ENCODE measurements around the gene OMP.
"Not testable (repeated sequence)": the region's sequence is repeated elsewhere in the genome, so short reads cannot be mapped to it uniquely, and the experiment has no call there.

OMP gene, protein sequence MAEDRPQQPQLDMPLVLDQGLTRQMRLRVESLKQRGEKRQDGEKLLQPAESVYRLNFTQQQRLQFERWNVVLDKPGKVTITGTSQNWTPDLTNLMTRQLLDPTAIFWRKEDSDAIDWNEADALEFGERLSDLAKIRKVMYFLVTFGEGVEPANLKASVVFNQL

DNA sequence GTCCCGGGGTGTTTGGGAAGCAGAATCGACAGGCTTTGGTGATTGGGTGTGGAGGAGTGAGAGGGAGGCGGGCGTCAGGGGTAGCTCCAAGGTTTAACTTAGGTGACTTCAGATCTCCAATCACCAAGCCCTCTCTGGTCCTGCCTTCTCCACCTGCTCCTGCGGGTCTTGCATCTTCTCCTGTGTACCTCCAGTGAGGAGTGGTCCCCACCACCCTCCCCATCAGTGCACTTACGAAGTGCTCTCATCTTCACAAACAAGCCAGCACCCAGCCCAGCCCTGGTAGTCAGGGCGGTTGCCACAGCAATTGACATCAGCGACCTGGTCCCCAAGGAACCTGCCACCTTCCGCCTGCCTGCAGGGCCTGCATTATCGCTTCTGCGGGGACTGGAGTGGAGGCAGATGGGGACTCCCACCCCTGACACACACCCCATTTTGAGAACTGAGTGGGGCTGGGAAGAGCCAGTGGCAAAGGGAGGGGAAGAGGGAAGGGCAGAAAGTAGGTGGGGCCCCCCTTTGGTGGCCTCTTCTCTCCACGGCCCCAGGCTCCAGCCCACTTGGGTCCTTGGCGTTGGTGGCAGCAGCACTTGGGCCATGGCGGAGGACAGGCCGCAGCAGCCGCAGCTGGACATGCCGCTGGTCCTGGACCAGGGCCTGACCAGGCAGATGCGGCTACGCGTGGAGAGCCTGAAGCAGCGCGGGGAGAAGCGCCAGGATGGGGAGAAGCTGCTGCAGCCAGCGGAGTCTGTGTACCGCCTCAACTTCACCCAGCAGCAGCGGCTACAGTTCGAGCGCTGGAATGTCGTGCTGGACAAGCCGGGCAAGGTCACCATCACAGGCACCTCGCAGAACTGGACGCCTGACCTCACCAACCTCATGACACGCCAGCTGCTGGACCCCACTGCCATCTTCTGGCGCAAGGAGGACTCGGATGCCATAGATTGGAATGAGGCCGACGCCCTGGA lies at the start of gene OMP:
Gene OMP, plus strand, starts transcription at position 595 of the 965 bp plus-strand sequence. Its CDS starts 0 bp downstream, at position 595.
- DNase-seq, result no peak
- in situ Hi-C loops (cut with MboI; ENCODE audit: low pct_unique_long_range_greater_than_20kb, low sequenced_read_pairs), result no loop called here

DNA sequence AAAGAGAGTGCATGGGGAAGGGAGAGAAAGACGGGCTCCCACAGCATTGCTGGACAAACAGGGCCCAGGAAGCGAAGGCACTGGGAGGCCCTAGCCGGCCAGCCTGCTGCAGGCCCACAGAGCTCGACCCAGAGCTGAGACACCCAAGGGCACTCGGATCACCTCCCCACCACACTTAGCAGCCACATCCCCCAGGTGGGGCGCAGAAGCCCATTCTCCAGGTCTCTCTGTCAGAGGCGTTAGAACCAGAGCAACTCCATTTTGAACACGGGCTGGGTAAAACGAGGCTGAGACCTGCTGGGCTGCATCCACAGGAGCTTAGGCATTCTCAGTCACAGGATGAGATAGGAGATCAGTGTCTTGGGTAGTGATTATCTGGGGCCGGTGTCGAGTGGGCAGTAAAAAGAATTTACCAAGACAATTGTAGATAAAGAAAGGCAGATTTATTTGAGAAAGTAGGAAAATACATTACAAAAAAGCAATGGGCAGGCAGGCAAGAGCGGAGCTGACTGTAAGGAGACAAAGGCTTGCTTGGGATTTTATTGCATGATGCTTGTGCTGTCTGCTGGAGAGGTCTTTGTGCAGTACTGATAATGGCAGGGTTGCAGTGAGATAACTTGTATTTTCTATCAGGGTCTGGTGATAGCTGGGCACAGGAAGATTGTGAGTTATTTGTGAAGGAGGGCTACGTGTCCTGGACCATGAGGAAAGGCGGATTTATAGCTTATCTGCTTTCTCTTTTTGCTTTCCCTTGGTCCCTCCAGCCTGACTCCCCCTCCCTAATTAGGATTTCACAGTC lies 49.2 kb upstream of the OMP start:
- in situ Hi-C loops (cut with MboI; ENCODE audit: low pct_unique_long_range_greater_than_20kb, low sequenced_read_pairs), result no loop called here
- no peak for DNase-seq

DNA sequence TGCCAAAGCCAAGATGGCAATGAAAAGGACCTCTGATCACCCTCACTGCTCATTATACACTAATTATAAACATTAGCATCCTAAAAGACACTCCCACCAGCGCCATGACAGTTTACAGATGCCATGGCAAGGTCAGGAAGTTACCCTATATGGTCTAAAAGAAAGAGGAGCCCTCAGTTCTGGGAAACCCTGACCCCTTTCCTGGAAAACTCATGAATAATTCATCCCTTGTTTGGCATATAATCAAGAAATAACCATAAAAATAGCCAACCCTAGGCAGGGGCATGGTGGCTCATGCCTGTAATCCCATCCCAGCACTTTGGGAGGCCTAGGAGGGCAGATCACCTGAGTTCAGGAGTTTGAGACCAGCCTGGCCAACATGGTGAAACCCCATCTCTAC lies 48.6 kb upstream of the OMP start:
- no peak for DNase-seq
- in situ Hi-C loops (cut with MboI; ENCODE audit: low pct_unique_long_range_greater_than_20kb, low sequenced_read_pairs), result no loop called here

DNA sequence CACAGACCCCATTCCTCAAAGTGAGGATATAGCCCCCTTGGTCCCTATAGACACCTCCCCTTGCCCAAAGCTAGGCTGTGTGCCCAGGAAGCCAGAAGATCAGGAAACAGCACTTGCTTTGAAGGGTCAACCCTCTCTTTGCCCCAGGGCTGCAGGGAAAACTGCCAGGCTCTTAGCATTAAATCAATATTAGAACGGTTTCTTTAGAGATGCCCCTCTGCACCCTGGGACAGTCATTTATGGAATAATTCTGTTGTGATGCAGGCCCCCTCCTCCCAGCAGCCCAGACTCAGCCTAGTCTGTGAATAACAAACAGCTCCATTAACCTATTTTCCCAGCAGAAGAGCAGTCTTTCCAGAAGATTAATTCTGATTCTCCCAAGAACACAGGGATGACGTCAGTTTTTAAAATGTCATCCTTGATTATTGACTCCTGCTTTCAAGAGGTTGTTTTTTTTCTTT lies 47.5 kb upstream of the OMP start:
- in situ Hi-C loops (cut with MboI; ENCODE audit: low pct_unique_long_range_greater_than_20kb, low sequenced_read_pairs), result no loop called here

DNA sequence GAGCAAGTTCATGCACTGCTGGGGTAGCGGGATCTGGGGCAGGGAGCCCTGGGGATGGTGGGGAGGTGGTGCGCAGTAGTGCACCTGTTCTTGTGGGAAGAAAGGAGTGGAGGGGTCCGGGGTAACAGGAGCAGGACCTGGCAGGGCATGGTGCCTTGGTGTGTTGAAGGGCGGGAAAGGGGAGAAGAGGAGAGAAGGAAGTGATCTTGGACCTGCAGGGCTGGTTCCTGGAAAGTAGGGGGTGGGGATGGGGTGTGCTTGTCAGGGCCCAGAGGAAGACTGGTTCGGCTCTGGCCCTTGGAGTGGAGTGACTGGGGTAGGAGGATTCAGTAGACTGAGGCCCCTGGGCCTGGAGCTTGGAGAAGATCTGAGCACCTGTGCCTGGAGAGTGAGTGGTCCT lies 46.7 kb upstream of the OMP start:
- no peak for DNase-seq
- in situ Hi-C loops (cut with MboI; ENCODE audit: low pct_unique_long_range_greater_than_20kb, low sequenced_read_pairs), result no loop called here

More for the DNA sequence above, 47.5 kb upstream of the OMP start:
- DNase-seq, result no peak

DNA sequence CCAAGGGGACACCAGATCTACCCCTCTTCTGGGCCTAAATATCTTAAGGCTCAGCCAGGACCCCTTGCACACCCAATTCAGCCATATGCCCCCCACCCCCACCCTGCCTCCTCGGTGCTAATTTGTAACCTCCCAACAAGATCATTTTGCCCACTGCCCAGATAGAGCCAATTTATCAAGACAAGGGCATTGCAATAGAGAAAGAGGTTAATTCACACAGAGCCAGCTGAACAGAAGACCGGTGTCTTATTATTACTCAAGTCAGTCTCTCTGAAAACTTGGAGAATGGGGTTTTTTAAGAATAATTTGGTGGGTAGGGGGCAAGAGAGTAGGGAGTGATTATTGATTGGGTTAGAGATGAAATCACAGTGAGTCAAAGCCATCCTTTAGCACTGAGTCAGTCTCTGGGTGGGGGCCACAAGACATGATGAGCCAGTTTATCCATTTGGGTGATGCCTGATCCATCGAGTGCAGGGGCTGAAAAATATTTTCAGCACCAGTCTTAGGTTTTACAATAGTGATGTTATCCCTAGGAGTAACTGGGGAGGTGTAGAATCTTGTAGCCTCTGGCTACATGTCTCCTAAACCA lies 45.7 kb upstream of the OMP start:
- DNase-seq, result no peak
- in situ Hi-C loops (cut with MboI; ENCODE audit: low pct_unique_long_range_greater_than_20kb, low sequenced_read_pairs), result no loop called here

DNA sequence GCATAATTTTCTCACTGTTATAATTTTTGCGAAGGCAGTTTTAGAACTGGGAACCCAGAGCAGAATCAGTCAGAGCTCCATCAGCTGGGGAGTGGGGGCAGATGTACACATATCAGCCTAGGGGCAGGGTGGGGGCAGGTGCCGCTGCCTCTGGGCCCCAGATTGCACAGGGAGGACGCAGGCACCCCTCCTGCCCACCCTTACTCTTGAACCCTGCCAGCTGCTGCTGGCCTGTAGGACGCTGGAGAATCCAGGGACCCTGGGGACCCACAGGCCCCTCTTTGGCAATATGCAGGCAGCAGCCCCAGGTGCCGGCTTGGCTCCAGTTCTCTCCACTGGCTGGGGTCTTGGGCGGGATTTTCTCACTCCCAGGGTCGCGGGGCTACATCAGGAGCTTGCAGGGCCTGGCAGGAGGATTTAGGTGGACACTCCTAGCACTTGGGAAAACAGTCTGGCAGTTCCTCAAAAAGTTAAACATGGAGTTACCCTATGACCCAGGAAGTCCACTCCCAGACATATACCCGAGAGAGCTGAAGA lies 44.6 kb upstream of the OMP start:
- no peak for DNase-seq
- in situ Hi-C loops (cut with MboI; ENCODE audit: low pct_unique_long_range_greater_than_20kb, low sequenced_read_pairs), result no loop called here

DNA sequence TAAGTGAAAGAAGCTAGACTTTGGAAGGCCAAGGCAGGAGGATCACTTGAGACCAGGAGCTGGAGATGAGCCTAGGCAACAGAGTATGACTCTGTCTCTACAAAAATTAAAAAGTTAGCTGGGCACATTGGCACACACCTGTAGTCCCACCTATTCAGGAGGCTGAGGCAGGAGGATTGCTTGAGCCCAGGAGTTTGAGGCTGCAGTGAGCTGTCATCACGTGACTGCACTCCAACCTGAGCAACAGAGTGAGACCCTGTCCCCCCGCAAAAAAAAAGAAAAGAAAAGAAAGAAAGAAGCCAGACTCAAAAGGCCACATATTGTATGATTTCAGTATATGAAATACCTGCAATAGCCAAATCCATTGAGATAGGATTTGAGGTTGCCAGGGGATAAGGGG lies 43.7 kb upstream of the OMP start:
- no peak for DNase-seq
- in situ Hi-C loops (cut with MboI; ENCODE audit: low pct_unique_long_range_greater_than_20kb, low sequenced_read_pairs), result no loop called here

DNA sequence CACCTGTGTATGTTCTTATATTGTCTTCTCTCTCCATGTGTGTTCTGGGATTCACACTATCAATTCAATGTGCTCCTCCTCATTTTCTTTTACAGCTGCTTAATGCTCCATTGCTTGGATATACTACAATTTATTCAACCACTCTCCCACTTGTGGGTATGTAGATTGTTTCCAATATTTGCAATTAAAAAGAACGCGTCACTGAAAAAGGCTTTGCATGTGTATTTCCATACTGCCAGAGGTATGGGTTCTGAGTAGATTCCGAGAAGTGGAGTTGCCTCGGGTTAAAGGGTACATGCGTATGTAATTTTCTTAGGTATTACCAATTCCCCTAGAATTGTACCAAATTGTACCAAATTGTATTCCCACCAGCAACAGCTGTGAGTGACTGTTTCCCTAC lies 42.8 kb upstream of the OMP start:
- DNase-seq, result no peak
- in situ Hi-C loops (cut with MboI; ENCODE audit: low pct_unique_long_range_greater_than_20kb, low sequenced_read_pairs), result no loop called here

DNA sequence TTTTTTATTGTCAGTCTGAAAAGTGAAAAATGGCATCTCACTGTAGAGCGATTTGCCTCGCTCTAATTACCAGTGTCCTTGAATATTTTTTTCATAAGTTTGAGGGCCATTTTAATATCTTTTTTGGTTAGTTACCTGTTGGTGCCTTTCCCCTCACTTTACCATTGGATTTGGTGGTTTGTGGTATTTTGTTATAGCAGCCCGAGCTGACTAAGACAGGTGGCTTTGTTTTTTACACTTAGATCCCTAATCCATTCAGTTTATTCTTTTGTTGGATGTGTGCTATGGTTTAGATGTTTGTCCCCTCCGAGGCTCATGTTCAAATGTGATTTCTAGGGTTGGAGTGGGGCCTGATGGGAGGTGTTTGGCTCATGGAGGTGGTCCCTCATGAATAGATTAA lies 42.4 kb upstream of the OMP start:
- in situ Hi-C loops (cut with MboI; ENCODE audit: low pct_unique_long_range_greater_than_20kb, low sequenced_read_pairs), result no loop called here
- DNase-seq, result no peak

DNA sequence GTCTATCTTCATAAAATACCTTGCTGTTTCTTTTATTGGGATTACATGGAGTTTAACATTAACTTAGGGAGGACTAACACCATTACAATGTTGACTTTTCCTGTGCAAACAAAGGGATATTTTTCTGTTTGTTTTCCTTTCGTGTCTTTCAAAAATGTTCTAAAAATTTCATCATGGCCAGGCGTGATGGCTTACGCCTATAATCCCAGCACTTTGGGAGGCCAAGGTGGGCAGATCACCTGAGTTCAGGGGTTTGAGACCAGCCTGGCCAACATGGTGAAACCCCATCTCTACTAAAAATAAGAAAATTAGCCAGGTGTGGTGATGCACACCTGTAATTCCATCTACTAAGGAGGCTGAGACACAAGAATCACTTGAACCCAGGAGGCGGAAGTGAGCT lies 41.4 kb upstream of the OMP start:
- in situ Hi-C loops (cut with MboI; ENCODE audit: low pct_unique_long_range_greater_than_20kb, low sequenced_read_pairs); DNase-seq: not testable (repeated sequence)

DNA sequence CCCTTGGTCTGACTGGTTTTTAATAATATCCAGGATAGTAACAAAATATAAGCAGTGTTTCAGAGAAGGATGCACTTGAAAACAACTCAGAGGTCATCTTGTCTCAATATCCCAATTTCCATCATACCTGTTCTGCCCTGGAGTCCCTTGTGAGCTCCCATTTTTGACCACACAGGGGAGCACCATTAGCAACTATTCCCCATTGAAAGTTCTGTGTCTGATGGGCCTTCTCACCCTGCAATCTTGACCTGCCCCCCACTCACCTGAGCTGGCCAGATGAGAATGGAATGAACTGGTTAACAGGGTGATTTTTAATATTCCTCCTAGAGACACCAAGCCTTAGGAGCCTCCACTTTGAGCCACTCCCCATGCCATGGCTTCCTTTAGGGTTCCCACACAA lies 39.7 kb upstream of the OMP start:
- in situ Hi-C loops (cut with MboI; ENCODE audit: low pct_unique_long_range_greater_than_20kb, low sequenced_read_pairs), result no loop called here
- no peak for DNase-seq

DNA sequence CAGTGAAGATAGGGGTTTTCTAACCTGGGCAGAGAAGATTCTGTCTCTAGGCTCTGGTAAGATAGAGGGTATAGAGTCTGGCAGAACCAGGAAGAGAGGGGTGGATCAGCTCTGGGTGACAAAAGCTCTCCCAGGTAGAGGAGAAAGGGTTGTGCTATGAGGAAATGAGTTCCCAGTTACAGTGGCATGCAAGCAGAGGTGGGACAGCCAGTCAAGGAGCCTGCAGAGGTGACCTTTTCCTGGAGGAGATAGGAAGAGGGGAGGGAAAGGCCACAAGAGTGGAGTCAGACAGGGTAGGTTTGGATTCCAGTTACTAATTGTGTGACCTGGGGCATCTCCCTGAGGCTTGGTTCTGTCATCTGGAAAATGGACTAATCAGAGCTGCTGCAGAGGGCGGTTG lies 39.2 kb upstream of the OMP start:
- in situ Hi-C loops (cut with MboI; ENCODE audit: low pct_unique_long_range_greater_than_20kb, low sequenced_read_pairs), result no loop called here
- no peak for DNase-seq

DNA sequence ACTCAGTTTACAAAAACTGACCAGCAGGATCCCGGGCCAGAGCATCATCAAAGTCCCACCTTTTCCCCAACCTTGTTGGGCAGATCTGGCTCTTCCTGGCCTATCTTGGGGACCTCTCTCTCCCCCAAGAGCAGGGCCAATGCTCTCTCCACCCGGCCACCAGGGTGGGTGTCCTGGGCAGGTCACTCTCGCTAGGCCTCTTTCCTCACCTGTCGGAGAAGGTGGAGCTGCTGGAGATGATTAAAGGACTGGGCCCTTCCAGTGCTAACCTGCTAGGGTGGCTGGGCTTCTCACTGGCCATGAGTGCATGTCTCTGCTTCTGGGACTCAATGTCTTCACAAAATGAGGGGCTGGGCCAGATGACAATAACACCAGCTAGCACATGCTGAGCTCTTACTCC lies 38.8 kb upstream of the OMP start:
- DNase-seq, result no peak
- in situ Hi-C loops (cut with MboI; ENCODE audit: low pct_unique_long_range_greater_than_20kb, low sequenced_read_pairs), result no loop called here

DNA sequence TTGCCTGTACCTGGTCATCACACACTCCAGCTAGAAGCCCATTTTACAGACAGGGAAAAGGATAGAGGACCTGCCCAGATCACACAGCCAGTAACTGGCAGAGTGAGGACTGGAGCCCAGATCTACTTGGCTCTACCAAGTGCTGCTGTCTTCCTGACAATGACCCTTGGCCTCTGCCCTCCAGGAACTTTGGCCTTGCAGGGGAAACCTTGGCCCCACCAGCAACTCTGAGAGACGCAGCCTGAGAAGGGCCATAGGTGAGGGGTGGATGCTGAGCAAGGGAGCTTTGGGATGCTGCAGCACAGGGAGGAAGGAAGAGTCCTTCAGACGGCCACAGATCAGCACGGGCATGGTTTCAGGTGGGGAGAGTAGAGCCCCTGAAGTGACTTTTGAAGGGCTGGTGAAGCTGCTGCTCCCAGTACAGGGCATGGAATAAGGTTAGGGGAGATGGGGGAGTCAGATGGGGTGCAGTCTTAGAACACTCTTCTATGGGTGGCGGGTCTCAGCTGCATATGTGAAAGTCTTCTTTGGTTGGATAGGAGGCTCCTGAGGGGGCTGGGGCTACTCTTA lies 37.9 kb upstream of the OMP start:
- in situ Hi-C loops (cut with MboI; ENCODE audit: low pct_unique_long_range_greater_than_20kb, low sequenced_read_pairs), result no loop called here
- DNase-seq, result no peak

DNA sequence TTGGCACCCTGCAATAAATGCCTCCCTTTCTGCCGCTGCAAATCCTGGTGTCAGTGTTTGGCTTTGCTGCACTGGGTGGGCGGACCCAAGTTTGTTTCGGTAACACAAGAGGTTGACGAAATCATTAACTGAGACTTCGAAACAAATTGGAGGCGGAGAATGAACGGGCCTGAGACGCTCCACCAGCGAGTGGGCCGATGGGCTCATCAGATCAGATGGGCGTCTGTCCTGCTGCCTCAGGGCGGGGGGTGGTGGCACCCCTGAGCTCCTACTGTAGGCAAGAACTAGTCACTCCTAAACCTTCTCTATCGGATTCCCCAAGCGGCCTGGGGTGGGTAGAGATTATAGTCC lies 36.8 kb upstream of the OMP start:
- no peak for DNase-seq
- in situ Hi-C loops (cut with MboI; ENCODE audit: low pct_unique_long_range_greater_than_20kb, low sequenced_read_pairs), result no loop called here

DNA sequence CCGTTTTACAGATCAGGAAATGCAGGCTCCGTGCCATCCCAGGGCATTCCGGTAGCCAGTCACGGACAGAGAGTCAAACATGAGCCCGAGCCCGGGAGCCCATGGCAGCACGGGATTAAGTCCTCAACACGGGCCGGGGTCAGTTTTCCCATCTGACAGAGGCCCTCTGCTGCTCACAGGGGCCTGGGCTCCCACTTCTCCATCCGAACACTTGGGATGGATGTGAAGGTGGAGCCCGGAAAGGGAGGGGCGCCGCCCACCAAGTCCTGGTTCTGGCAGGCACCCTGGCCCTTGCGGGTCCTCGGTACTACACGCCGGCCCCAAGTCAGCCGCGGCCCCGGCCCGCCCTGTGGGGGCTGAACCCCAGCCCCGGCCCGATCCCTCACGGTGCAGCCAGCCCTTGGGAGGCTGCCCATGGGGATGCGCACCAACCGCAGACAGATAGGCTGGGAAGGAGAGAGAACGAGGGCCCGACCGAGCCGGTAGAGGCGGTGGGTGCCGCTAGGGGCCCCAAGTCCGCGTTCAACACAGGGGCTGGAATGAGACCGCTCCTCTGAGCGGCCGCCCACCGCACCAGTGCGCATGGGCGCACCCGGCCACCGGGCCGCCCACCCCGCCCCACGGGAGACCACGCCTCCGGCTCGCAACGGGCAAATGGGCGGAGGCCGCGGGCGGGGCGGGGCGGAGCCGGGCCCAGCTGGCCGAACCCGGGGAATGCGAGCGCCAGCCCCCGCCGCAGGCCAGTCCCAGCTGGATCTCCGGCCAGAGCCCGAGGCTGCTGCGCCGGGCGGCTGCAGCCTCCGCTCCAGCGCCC lies 36.2 kb upstream of the OMP start, which contains the start of gene CAPN5:
Gene CAPN5, plus strand, starts transcription at position 743 of the 814 bp plus-strand sequence. CDS start 17,916 bp downstream, outside the sequence.
- peak; percentile 92 for DNase-seq
- in situ Hi-C loops (cut with MboI; ENCODE audit: low pct_unique_long_range_greater_than_20kb, low sequenced_read_pairs), result no loop called here

DNA sequence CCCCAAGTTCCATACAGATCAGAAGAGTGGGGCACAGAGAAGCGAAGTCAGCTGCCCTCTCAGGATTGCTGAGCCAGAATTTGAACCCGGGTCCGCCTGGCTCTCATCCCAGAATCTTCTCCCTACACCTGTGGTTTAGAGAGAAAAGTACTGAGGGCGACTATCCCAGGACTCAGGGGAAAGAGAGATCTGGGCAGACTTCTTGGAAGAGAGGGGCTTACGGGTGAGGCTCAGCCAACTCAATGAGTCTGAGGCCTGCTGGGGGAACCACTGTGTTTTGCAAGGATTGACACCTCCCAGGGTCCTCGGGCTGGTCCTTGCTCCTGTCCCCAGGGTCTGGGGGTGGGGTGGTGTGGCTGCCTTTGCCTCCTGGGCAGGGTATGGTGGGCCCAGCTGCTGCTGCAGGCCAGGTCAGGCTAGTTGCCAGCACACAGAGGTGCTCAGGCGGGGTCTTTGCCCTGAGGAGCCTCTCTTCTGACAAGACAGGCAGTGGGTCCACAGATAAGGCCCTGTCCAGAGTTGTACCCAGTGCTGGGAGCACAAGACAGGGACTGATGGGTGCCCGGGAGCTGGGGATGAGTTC lies 34.7 kb upstream of the OMP start:
- in situ Hi-C loops (cut with MboI; ENCODE audit: low pct_unique_long_range_greater_than_20kb, low sequenced_read_pairs), result no loop called here
- DNase-seq, result no peak

All from KBM-7 (cell line).